ENCODE data around the gene RTL3.
"Not testable (repeated sequence)": the region's sequence is repeated elsewhere in the genome, so short reads cannot be mapped to it uniquely, and the experiment has no call there.

Gene RTL3

GRCh38 chrX:78658845-78659744, at the start of gene RTL3:
Gene RTL3, minus strand, starts transcription at chrX:78659328. Its CDS starts 908 bp downstream, at chrX:78658420.
- DNase-seq, result no peak

- DNase-seq, result no peak
Observed at GRCh38 chrX:78708816-78709215, 49.7 kb upstream of the RTL3 start.

- DNase-seq, result no peak
Observed at GRCh38 chrX:78708262-78708661, 49.1 kb upstream of the RTL3 start.

- no peak for DNase-seq
Observed at GRCh38 chrX:78706071-78706470, 46.9 kb upstream of the RTL3 start.

- DNase-seq, result no peak
Observed at GRCh38 chrX:78693536-78693935, 34.4 kb upstream of the RTL3 start.

- no peak for DNase-seq
Observed at GRCh38 chrX:78693012-78693411, 33.9 kb upstream of the RTL3 start.

- no peak for DNase-seq
Observed at GRCh38 chrX:78687586-78687985, 28.5 kb upstream of the RTL3 start.

- no peak for DNase-seq
Observed at GRCh38 chrX:78673246-78673645, 14.1 kb upstream of the RTL3 start.

GRCh38 chrX:78665342-78665741, 6.2 kb upstream of the RTL3 start:
- no peak for DNase-seq

- DNase-seq, result no peak
Observed at GRCh38 chrX:78661836-78662235, 2.7 kb upstream of the RTL3 start.

- no peak for DNase-seq
Observed at GRCh38 chrX:78659955-78660354, 827 bp upstream of the RTL3 start.

- DNase-seq, result no peak
Observed at GRCh38 chrX:78658414-78658813, 714 bp downstream of the RTL3 start.

GRCh38 chrX:78655642-78656041, 3.5 kb downstream of the RTL3 start:
- no peak for DNase-seq

GRCh38 chrX:78653118-78653822, 5.9 kb downstream of the RTL3 start:
- no peak for DNase-seq

- DNase-seq, result no peak
Observed at GRCh38 chrX:78650906-78651437, 8.2 kb downstream of the RTL3 start.

GRCh38 chrX:78643874-78644273, 15.3 kb downstream of the RTL3 start:
- no peak for DNase-seq

- DNase-seq, result no peak
Observed at GRCh38 chrX:78643096-78643495, 16.0 kb downstream of the RTL3 start.

GRCh38 chrX:78636096-78636495, 23.0 kb downstream of the RTL3 start:
- DNase-seq, result not testable (repeated sequence)

GRCh38 chrX:78624962-78625909, 33.9 kb downstream of the RTL3 start:
- no peak for DNase-seq

GRCh38 chrX:78624426-78624825, 34.7 kb downstream of the RTL3 start:
- no peak for DNase-seq

GRCh38 chrX:78622831-78623230, 36.3 kb downstream of the RTL3 start:
- no peak for DNase-seq

GRCh38 chrX:78619834-78620233, 39.3 kb downstream of the RTL3 start:
- DNase-seq, result no peak

- no peak for DNase-seq
Observed at GRCh38 chrX:78618987-78619386, 40.1 kb downstream of the RTL3 start.
